NCI-H82 treated with DMSO at 0.1 percent for 48 hours (cell line): ENCODE results near the gene LGALSL.
A peak's percentile ranks its signal among the peaks of the same experiment; 100 is the strongest.
"Not testable (repeated sequence)": the region's sequence is repeated elsewhere in the genome, so short reads cannot be mapped to it uniquely, and the experiment has no call there.

Source experiments
- DNase-seq: peaks from one replicate; lab custom pipeline; 2025; ENCODE audit not compliant: unreplicated experiment; lab: John Stamatoyannopoulos, UW

The LGALSL gene

DNA sequence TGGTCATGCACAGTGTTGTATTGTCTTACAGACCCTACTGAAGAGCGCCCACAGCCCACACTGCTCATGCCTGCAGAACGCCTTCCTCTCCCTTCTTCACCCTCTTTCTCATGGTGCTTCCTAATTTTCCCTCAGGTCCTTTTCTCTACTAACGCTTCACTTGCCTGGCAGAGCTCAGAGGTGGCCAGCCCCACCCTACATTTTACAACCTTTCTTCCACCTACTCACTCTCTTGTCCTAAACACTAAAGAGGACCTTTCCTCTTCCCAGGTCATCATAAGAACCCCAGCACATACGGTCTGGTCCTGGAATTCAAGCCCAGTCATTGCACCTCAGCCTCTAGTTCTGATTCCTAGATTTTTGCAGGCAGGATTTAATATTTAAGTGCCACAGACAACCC lies 11.7 kb upstream of the LGALSL start:
- DNase-seq: no peak

DNA sequence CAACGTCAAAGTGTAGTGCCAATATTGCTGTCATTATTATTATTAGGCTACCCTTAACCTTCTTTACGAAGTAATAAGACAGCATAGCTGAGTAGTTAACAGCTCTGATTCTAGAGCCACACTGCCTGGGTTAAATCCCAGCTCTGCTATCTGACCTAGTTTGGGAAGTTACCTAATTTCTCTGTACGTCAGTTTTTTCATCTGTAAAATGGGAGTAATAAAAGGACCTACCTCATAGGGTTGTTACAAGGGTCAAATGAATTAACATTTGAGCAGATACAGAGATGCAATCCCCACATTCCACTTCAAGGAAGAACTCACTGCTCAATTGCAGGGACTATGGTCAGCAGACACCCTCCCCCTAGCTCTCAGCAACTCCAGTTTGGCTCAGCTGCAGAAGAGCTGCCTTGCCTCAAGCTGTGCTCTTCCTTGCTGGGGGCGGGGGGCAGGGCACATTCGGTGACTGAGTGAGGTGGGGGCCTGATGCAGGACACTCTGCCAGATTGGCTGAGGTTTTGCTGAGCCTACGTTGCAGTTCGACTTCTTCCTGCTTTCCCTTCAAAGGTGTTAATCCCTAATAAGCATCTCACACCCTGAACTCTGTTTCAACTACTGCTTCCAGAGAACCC lies 11.0 kb upstream of the LGALSL start:
- DNase-seq: peak; percentile 22

DNA sequence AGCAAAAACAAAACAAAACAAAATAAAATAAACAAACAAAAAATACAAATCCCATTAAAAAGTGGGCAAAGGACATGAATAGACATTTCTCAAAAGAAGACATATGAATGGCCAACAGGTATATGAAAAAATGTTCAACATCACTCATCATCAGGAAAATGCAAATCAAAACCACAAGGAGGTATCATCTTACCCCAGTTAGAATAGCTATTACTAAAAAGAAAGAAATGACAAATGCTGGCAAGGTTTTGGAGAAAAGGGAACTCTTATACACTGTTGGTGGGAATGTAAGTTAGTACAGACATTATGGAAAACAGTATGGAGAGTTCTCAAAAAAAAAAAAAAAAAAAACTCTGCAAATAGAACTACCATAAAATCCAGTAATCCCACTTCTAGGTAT lies 8.0 kb upstream of the LGALSL start:
- not testable (repeated sequence) for DNase-seq

DNA sequence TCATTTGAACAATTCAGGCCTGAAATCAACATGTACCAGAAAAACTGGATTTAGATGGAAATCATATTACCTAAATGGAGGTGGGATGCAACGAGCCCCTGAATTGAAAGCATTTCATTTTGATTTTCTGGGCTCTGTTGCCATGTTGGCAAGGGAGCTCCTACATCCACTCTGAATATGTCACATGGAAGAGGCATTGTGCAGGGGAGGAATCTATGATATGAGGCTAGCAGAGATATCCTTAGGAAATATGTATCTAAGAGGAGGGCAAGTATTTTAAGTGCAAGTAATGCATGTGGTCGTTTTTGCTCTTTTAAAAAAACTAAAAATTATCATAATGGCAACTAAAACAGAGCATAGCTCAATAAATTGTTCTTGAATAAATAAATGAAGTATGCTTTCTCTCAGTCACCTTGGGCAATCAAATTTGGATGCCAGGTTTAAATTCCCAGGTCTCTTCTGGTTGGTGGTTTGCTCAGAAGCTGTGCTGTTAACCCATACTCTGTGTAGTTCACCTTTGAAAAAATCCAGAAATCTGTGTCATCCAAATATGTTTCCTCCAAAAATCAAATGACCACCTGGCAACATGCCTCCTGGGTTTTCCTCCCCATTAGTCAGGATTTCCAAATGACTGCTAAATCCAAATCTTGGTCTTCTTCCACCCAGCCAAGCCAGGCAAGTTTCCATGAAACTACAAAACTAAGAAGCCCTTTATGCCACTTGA lies 6.5 kb upstream of the LGALSL start:
- DNase-seq: no peak

DNA sequence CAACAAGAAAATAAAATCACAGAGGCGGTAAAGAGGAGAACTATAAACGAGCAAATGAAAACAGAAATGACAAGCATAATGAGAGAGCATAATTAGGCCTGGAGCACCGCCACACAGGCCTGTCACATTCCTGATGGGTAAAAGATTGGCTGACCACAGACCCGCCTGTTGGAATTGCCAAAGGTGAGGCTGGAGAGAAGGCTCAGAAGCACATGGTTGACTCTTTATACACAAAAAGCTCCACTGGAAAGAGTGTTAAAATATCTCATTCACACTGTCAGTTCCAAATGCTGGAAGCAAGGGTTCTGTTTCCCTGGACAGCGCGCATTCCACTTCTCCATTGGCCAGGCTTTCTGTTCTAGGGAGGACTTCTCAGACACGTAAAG lies 5.9 kb upstream of the LGALSL start:
- DNase-seq: no peak

DNA sequence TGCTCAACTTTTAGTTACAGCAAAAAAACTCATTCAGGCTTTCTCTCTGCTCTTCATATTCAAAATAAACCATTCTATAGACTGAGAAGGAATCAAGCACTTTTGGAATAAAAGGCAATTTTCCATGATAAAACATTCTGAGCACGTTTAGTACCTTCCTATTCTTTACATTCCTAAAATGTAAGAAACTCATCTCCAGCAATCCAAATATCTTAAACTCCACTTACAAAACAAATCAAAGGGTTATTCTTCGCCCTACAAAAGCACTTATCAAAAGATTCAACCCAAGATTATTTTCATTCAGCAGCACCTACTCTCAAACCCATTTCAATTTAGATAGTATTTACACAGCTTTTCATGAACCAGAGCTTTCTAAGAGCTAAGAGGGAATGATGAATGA lies 2.9 kb upstream of the LGALSL start:
- DNase-seq: no peak

DNA sequence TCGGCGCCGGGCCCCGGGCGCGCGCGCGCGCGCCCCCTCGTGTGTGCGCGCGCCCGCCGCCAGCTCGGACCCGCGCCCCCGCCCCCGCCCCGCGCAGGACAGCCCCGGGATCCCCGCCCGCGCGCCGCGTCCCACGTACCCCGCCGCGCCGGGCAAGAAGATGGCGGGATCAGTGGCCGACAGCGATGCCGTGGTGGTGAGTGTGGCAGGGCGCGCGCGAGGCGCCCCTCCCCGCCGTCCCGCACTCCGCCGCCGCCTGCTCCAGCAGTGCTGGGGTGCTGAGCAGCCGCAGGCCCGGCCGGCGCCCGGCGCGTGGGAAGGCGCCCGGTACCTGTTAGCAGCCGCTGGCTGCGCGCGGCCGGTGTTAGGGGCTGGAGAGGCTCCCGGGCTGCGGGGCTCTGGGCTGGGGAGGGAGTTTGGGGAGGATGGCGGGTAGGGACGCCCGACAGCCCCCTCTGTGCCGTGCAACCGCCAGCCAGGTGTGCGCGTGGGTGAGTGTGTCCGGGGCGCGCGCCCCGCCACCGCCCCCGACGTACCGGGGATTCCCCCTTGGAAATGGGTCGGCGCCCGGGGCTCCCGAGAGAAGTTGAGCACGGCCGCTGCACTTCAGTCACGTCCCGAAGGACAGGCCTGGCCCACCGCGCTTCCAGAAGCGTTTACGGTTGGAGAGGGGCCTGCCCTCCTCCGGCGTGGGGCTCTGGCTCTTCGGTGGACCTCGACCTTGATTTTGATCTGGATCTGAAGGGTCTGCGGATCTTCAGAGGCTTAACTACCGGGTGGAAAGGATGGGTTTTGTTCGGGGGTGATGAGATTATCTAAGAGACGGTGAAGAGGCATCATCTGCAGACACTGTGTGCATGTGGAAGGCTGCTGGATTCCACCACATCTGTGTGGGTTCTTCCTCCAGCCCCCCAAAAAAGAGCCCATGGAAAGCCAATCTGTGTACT lies 697 bp downstream of the LGALSL start:
- no peak for DNase-seq

DNA sequence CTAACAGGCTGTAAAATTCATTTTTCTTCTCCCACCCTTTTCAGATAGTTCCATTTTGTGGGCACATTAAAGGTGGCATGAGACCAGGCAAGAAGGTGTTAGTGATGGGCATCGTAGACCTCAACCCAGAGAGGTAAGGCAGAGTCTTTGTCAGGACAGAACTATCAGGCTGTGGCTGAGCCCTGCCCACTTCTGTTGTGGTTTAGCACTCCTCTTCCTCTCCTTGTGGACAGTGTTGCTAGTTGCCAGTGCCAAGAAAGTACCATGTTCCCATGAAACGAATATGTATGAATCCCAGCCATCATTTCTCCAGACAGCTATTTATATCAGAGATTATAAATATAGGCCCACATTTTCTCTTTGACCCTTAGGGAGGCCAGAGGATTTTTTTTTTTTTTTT lies 1.6 kb downstream of the LGALSL start:
- DNase-seq: no peak

DNA sequence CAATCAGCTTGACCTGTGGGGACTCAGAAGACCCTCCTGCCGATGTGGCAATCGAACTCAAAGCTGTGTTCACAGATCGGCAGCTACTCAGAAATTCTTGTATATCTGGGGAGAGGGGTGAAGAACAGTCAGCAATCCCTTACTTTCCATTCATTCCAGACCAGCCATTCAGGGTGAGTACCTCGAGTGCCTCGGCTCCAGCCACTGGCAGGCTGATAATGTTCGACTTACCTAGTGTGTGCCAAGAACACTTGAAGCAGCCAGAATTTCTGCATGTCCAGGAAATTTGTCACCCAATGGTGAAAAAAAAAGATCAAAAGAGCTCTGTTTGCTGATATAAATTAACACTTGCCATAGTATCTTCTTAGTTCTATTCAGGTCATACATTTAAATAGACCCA lies 2.3 kb downstream of the LGALSL start:
- DNase-seq: no peak

DNA sequence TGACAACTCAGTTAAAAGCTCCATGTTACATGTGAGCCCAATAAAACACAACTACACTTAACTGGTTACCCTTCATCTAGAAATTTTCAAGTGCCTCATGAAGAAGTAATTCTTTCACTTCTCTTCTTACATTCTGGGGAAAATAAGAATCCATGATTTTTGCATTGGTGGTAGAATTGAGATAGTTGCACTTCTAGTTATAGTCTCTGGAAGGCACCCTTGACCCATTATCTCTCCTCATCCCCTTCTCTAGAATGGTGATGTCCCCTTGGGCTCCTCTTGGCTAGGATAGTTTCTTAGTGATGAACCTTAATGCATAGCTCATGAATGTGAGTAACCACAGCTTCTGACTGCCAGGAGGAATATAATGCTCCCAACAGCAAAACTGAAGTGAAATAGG lies 3.6 kb downstream of the LGALSL start:
- no peak for DNase-seq

DNA sequence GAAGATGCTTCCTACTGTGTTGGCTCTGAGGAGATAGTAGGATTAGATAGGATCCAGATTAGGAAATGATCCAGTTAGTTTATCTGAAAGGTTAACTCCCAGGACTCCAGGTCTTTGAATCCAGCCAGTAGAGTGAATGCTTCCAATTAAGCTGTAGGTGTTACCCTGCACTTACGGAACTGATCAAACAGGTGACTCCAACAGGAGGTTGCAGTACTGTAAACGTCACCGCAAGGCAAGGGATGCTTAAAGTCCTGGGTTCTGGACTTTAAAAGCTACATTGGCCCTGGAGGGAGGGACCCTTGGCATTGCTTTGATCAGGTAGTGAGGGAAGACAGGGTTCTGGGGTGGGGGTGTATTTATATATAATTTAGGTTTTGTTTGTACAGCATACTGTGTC lies 5.6 kb downstream of the LGALSL start:
- peak; percentile 76 for DNase-seq

DNA sequence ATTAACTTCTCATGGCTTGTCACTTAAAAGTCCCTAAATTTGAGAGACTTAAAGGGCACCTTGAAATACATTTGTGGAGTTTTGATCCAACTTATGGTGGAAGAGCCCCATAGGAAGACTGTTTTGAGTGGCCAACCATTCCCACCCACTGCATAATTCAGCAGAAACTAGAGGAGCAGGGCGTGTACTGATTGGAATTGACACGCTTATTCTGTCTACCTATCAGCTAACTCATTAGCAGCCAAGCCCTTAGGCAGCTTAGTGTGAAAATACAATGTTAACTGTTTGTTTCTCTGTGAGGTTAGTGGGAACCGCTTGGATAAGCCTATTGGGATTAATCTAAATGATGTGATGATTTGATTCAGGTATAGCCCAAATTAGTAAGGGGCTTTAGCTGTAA lies 6.4 kb downstream of the LGALSL start:
- DNase-seq: no peak

DNA sequence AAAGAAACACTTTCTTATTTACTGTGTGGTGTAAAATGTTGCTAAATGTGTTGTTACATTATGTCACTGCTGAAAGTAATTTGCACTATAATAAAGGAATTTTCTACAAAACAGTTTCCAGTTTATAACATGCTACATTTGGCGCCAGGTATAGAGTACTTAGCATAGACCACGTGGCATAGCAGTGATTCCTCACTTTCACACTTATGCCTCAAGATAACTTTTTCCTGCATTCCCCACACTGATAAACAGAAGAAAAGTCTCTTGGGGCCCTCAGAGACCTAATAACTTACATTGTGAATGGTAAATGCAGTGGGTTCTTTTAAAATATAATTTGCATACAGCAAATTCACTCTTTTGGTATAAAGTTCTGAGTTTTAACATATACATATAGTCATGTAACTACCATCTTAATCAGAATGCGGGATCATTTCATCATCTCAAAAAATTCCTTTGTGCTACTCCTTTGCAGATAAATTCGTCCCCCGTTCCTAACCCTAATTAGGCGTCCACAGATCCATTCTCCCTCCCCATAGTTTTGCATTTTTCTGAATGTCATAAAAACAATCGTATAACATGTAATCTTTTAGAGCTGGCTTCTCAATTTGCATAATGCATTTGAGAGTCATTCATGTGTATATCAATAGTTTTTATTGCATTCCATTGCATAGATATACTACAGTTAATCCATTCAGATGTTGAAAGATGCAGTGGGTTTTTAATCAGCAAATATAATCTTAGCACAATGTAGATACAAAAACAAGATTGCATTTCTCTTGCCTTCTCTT lies 7.5 kb downstream of the LGALSL start:
- no peak for DNase-seq

DNA sequence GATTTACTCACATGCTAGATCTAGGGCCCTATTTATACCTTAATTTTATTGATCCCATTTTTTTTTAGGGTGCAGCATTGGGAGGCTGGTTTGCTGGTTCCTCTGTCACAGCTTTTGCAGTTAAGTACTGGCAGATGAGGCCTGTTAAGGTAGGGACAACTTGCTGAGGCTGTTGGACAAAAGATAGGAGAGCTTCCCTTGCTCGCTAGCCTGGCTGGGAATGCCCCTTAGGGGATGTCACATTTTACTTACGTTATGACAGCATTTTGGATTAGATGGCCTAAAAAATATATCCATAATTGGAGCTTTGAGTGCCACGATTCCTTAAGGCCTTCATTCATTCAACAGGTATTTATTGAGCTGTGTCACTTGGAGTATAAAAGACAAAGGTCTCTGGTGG lies 8.2 kb downstream of the LGALSL start:
- no peak for DNase-seq

DNA sequence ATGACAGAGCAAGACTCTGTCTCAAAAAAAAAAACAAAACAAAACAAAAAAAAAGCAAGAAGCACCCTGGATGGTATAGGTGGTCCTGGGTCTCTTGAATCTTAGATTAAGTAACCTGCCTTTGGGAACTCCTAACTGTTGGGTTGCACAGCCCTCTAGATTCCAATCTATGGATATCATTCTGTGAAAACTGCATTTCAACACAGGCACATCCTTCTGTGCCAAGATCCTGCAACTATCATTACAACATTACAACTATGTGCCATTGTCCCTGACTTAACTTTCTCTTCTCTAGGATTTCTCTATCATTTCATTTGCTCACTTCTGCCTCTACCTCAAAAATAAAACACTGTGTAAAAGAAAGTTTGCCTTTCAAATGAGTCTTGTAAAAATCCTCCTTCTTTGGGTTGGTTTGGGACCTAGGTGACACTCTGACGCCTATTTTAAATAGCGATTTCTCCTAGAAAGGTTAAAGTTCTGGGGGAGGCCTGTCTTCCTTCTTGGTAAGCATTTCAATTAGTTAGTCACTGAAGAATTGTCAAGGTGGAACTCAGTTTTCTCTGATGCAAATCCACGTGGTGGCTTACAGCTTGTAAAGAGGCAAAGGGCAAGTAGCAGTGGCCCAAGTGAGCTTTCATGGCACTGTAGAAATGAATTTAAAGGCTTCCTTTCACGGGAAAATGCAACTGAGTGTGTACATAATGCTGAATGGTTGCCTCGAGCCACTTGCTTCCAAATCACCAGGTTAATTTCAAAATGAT lies 9.2 kb downstream of the LGALSL start:
- DNase-seq: no peak

DNA sequence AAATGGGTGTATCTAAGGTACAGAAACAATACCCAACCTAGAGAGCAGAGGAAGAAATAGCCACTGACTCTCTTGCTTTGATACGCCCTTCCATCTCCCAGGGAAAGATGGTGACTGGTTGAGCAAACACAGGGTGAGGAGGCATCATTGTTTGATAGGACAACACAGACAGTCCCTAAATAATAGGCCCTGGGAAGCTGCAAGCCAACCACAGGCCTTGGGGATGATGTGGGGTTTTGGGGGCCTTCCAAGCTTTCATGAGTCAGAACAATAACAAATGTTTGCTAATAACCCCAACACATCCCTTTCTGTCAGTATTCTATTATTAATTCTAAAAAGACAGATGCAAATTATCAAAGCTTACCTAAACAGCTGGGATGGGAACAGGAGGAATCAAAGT lies 9.8 kb downstream of the LGALSL start:
- DNase-seq: no peak

DNA sequence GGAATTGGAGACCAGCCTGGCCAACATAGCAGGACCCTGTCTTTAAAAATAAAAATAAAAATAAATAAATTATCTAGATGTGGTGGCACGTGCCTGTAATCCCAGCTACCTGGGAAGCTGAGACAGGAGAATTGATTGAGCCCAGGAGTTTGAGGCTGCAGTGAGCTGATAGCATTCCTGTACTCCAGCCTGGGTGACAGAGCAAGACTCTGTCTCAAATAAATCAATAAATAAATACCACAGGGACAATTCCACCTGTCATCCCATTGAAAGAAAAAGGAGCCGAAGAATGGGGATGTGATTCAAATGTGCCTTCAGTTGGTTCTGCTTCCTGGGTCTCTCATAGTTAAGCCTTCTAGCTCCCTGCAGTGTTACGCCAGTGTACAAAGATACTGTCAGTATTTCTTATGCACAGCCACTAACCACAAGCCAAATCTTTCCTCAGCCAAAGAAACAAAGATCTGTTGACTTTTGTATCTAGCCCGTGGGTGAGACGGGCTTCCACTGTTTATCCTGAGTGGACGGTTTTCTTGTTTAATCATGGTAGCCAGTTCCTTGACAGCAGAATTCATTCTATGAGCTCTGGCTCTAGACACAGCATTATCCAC lies 12.6 kb downstream of the LGALSL start:
- DNase-seq: no peak

DNA sequence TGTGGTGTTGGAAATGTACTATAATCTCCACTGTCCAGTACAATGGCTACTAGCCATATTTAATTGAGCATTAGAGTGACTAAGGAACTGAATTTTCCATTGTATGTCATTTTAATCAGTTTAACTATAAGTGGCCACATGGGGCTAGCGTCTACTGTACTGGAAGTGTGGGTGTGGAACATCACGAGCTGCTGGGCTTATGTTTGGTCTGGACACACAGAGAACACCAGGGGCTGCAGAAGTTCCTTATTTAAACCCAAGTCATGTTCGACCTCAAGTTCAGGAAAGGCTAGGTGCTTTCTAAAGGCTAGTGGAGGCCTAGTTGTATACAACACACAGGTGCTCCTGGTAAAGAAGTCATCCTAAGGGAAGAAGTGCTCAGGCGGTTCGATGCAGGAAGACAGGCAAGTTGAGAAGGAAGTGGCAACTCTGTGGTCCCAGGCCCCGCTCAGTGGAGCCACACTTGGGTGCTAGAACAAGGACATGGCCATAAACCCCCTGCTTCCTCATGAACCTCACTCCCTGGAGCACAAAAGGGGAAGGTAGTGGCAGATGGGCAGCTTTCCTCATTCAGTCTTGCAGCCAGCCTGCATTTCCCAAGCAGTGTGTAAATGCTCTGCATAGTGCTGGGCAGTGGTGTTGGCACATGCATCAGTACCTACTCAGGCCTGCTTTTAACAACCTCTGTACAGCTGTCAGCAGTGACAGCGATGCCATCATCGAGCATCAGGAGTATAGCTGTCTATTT lies 13.3 kb downstream of the LGALSL start:
- no peak for DNase-seq

DNA sequence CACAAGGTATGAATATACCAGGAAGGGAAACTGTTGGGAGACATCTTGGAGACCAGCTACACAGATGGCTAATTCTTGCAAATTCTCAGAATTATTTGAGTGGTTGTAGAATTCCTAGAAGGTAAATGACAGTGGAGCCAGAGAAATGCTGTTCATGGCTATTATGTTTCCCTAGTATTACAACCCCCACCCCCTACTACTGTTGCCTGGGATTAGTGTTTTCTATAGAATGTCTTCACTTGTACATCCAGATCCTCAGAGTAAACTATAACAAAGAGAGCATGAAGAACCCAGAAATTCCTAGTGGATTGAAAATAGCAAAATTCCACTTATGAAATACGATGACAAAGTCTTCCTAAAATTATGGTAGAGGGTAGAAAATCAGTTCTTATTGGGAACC lies 15.3 kb downstream of the LGALSL start:
- no peak for DNase-seq
